Right forelimb (tissue), 1 donor: Measurements from ENCODE around the gene PLXNB3.

ENCODE experiments used
- DNase-seq: peaks from one replicate; pipeline ENCODE4 v3.0.0-alpha.2; 2018

PLXNB3 gene

DNA sequence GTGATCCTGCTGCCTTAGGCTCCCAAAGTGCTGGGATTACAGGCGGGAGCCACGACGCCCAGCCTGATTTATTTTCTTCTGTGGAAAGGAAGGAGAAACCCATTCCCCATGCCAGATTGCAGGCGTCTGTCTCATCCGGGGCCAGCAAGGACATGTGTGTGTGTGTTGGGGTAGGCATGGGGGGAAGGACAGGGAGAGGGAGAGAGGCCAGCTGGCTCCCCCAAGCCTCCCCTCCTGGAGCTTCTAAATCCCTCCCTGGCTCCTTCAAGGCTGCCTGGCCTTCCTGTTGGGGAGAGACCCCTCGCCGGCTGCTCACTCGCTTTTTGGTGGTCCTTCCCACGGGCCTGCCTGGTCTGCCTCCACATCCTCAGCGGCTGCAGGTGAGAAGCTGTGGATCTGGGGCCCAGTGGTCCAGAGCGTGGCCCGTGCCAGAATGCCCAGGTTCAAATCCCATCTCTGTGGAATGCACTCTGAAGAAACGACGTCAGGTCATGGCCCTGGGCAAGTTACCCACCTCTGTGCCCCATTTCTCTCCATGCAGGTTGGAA, 1.3 kb upstream of the PLXNB3 start:
- no peak for DNase-seq

GRCh38 chrX:153763298-153763932, 634 bp upstream of the PLXNB3 start:
- no peak for DNase-seq

GRCh38 chrX:153764786-153765137, 713 bp downstream of the PLXNB3 start:
- DNase-seq = no peak

- no peak for DNase-seq
Measured at GRCh38 chrX:153765138-153766079, 1.4 kb downstream of the PLXNB3 start.

- DNase-seq = no peak
Measured at GRCh38 chrX:153766098-153766817, 2.2 kb downstream of the PLXNB3 start.

DNA sequence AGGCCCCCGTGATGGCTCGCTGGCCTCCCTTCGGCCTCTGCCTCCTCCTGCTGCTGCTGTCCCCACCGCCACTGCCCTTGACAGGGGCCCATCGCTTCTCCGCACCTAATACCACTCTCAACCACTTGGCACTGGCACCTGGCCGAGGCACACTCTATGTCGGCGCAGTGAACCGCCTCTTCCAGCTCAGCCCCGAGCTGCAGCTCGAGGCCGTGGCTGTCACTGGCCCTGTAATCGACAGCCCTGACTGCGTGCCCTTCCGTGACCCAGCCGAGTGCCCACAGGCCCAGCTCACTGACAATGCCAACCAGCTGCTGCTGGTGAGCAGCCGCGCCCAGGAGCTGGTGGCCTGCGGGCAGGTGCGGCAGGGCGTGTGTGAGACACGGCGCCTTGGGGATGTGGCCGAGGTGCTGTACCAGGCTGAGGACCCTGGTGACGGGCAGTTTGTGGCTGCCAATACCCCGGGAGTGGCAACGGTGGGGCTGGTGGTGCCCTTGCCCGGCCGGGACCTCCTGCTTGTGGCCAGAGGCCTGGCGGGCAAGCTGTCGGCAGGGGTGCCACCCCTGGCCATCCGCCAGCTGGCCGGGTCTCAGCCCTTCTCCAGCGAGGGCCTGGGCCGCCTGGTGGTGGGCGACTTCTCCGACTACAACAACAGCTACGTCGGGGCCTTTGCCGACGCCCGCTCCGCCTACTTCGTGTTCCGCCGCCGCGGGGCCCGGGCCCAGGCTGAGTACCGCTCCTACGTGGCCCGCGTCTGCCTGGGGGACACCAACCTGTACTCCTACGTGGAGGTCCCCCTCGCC, 3.0 kb downstream of the PLXNB3 start:
- no peak for DNase-seq

GRCh38 chrX:153767674-153768055, 3.6 kb downstream of the PLXNB3 start:
- no peak for DNase-seq

DNA sequence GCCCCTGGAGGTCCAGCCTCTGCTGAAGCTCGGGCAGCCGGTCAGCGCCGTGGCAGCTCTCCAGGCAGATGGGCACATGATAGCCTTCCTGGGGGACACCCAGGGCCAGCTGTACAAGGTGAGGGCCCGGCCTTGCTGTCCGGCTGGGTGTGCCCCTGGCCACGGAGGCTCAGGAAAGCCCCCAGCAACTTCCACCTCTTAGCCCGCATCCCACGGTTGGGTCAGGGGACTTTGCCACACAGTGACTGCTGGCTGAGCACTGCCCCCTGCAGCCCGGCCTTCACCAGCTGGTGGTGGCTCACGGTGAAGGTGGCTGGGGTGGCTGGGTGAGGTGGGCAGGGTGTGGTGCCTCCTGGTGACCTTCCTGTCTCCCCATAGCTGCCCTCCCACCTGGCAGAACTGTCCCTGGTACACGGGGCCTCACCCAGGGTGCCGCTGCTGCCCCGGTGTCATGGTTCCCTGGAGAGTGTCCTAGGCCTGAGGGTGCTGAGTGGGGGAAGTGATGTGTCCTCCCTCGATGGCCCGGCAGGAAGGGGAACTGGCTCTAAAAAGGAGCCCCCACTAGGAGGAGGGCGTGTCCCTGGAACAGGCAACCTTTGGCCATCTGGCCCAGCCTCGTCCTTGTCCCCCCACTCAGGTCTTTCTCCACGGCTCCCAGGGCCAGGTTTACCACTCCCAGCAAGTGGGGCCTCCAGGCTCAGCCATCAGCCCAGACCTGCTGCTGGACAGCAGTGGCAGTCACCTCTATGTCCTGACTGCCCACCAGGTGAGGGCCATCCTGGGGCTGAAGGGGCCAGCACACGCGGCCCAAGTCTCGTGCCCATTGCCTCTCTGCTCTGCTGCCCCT, 4.5 kb downstream of the PLXNB3 start:
- no peak for DNase-seq

DNA sequence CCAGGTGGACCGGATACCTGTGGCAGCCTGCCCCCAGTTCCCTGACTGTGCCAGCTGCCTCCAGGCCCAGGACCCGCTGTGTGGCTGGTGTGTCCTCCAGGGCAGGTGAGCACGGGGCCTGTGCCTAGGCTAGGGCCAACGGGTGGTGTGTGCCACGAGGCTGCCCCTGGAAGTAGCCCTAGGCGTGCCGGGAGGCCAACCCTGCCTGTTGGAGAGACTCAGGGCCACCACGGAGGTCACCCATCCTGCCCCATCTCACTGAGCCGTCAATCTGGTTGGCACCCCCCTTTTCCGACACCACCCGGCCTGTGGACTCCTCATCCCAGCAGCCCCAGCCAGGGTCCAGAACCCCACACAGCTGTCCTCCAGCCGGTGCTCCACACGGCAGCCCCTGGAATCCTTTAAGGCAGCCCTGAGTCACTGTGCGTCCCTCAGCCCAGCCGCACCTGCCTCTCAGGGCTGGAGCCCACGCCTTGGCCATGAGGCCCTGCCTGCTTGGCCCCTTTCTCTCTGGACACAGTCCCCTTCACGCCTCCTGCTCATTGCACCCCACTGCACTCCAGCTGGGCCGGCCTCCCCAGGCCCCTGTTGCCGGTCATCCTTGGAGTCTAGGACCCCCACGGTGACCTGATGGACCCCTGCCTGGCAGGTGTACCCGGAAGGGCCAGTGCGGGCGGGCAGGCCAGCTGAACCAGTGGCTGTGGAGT, 5.3 kb downstream of the PLXNB3 start:
- no peak for DNase-seq

- no peak for DNase-seq
Measured at GRCh38 chrX:153769865-153770600, 6.0 kb downstream of the PLXNB3 start.

- no peak for DNase-seq
Measured at GRCh38 chrX:153770601-153771414, 6.8 kb downstream of the PLXNB3 start.

- DNase-seq = no peak
Measured at GRCh38 chrX:153771415-153772315, 7.6 kb downstream of the PLXNB3 start.

- DNase-seq = no peak
Measured at GRCh38 chrX:153772316-153773217, 8.5 kb downstream of the PLXNB3 start.

GRCh38 chrX:153773218-153773611, 9.2 kb downstream of the PLXNB3 start:
- no peak for DNase-seq

DNA sequence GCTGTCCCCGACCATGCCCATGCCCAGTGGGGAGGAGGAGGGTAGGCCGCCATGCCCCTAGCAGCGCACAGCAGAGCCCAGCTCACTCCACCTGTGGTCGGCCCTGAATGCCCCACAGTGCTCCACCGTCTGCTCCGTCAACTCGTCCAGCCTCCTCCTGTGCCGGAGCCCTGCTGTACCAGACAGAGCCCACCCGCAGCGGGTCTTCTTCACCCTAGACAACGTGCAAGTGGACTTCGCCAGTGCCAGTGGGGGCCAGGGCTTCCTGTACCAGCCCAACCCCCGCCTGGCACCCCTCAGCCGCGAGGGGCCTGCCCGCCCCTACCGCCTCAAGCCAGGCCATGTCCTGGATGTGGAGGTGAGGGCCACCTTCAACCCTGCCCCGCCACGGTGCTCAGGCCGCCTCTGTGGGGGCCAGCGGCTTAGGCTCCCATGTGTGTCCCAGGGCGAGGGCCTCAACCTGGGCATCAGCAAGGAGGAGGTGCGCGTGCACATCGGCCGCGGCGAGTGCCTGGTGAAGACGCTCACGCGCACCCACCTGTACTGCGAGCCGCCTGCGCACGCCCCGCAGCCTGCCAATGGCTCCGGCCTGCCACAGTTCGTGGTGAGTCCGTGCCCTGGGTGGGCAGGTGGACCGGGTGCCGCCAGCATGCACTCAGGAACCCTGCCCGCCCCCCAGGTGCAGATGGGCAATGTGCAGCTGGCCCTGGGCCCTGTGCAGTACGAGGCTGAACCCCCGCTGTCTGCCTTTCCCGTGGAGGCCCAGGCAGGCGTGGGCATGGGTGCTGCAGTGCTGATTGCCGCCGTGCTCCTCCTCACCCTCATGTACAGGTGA, 9.9 kb downstream of the PLXNB3 start:
- no peak for DNase-seq
